Activated CD4-positive, alpha-beta T cell treated with anti-CD3 and anti-CD28 coated beads, Interleukin-2, amount 50 U/mL, for 48 hours (primary cell): Measurements from ENCODE around the gene KCNT1.

ENCODE experiments used
- DNase-seq, 2 experiments: peaks; one replicate each; pipeline ENCODE4 v3.0.0-alpha.2; 2020

The KCNT1 gene

DNA sequence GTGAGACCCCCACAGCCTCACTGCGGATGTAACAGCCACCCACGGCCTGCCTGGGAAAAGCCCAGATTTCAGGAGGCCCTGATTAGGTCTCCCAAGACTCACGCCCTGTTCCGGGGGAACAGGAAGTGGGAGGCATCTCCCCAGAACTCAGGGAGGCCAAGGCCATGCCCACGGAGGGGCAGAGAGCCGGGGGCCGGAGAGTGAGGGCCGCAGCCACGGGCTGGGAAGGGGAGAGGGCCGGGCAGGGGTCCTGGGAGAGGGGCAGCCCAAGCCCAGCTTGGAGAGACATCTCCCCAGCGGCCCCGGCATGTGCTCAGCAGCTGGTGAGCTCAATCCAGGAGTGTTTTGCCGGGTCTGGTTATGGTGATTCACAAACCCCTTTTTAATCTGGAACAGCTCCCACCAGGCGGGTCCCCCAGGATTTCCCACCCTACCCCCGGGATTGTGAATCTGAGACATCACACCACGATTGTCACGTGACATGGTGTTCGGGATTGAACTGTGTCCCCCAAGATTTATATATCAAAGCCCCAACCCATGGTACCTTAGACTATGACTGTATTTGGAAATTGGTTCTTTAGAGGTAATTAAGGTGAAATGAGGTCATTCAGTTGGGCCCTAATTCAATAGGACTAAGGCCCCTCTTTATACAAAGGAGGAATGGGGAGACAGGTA, 26.6 kb downstream of the KCNT1 start:
- DNase-seq = no peak

DNA sequence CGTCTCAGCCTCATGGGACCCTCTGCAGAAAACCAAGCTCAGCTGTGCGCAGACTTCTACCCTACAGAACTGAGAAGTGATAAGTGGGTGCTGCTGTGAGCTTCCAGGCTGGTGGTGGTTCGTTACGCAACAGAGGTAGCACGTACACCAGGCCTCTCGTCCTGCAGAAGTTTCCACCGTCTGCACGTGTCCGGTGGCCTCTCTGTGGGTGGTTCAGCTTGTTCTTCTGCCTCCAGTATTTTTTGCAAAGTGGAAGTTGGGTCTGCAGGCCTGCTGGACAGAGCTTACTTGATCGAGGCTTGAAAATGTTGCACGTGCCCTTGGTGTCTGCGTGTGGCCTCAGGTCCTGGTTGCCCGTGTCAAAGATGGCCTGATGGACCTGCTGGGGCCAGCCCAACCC, 27.5 kb downstream of the KCNT1 start:
- no peak for DNase-seq

GRCh38 chr9:135731454-135731853, 29.5 kb downstream of the KCNT1 start:
- DNase-seq = no peak

- DNase-seq = no peak
Observed at GRCh38 chr9:135732569-135733257, 30.7 kb downstream of the KCNT1 start.

GRCh38 chr9:135734616-135735144, 32.7 kb downstream of the KCNT1 start:
- DNase-seq = no peak

DNA sequence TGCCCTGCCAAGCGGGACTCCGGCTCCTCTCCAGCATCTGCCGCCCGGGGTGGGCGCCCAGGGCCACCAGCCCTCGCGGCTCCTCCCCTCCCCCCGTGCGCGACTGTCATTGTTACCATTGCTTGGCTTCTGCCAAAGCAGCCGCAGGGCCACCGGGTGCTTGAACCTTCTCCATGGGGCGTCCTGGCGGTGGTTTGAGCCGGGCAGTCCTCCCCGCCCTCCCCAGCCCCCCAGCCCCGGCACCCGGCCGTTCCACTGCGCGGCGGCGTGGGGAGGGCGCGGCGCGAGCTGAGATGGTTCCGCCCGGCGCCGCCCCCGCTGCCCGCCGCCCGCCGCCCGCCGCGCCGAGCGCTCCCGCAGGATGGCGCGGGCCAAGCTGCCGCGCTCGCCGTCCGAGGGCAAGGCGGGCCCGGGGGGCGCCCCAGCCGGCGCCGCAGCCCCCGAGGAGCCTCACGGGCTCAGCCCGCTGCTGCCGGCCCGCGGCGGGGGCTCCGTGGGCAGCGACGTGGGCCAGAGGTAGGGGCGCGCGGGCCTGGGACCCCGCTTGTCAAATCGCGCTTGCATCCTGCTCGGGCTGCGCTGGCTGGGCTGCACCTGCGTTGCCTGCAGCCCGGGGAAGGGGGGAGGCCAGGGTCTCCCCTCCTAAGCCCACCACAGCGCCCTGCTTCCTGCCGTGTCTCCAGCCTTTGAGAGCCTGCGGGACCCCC, 34.4 kb downstream of the KCNT1 start:
- DNase-seq = no peak

GRCh38 chr9:135736979-135737839, 35.2 kb downstream of the KCNT1 start:
- no peak for DNase-seq

- DNase-seq = no peak
Observed at GRCh38 chr9:135737840-135738521, 36.0 kb downstream of the KCNT1 start.

DNA sequence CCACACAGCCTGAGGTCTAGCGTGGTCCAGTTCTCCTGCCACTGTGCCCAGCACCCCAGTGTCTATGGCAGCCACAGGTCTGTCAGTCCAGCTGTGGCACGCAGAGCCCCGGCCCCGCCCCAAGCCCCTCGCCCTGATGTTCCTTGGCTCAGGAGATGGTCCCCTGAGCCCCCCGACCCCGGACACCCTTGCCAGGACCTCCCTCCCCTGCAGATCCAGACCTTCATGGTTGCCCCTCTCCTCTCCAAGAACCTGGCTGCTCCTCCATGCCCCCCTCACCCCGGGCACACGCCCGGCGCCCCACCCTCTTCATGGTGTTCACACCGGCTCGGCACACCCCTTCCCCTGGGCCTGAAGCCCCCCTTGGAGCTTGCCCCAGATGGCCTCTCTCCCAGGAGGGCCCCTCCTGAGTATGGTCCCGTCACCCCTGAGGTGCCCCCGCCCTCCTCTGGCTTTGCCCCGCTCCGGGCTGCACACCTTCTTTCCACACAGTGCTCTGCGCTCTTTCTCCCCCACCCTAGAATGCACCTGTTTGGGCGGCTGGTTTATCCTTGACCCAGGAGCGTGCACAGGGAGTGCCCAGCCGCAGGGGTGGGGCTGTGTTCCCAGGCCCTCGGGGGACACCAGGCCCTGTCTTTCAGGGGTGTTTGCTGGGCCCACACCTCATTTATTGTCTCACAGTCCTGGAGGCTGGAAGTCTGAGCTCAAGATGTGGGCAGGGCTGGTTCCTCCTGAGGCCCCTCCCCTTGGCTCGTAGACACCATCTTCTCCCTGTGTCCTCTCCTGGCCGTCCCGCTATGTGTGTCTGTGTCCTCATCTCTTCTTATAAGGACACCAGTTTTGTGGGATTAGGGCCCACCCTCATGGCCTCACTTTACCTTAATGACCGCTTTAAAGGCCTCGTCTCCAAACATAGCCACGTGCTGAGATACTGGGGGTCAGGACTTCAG, 37.6 kb downstream of the KCNT1 start:
- no peak for DNase-seq

GRCh38 chr9:135741276-135742219, 39.6 kb downstream of the KCNT1 start:
- no peak for DNase-seq

GRCh38 chr9:135743021-135743420, 41.0 kb downstream of the KCNT1 start:
- no peak for DNase-seq

DNA sequence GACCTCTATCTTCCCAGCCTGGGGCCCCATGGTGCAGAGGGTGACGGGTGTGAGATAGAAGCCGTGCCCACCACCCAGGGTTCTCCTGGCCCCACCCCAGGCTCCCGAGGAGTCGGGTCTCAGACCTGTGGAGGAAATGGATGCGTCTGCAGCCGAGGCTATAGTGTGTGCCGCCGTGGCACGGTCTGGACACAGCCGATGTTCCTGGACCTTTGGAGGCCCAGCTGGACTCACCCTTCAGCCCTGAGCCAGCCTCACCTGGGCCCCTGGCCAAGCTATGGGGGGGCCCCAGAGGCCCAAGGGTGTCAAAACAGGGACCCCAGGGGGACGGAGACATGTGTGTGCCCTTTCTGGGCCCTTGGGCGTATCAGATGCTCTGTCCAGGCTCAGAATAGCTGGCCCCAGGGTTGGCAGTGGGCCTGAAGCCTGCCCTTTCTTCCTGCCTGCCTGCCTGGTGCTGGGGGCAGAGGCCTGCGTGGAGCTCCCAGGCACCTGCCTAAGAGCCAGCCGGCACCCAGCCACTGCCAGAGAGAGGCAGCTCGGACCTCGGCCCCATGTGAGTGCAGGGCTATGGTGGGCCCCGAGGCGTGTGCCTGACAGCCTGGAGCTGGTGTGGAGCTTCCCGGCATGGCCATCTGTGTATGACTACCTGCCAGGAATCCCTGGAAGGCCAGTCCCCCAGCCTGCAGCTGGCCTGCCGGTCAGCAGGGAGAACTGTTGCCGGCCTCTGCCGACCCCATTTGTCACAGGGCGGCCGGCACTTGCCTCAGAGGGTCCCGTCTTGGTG, 41.8 kb downstream of the KCNT1 start:
- DNase-seq = no peak

- DNase-seq = no peak
Observed at GRCh38 chr9:135744333-135745070, 42.5 kb downstream of the KCNT1 start.

GRCh38 chr9:135745189-135745588, 43.2 kb downstream of the KCNT1 start:
- DNase-seq = no peak

DNA sequence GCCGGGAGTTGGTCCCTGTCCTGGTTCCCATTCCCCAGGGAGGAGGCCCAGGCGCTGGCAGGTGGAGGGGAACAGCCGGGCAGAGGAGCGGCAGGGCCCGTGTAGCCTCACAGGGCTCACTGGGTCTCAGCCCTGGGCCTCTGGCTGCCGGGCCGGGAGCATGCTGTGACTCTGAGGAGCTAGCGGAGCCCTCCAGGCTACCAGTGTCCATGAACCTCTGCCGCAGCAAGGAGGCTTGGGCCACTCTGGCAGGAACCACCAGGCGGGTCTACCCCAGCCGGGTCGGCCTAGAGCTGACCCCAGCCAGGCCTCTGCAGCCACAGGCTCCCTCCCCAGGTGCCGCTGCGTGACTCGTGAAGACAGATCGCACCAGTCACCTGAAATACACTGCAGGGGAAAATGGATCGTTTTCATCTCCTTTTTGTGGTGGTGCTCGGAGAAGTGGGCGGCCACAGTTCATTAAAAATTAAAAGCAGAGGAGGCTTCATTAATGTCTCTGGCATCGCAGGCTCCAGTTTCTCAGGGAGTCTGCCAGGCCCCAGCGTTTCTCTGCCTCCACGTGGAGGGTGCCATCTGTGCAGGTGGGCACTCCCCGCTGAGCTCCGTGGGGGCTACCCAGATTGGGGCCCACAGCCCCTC, 43.8 kb downstream of the KCNT1 start:
- DNase-seq = no peak

DNA sequence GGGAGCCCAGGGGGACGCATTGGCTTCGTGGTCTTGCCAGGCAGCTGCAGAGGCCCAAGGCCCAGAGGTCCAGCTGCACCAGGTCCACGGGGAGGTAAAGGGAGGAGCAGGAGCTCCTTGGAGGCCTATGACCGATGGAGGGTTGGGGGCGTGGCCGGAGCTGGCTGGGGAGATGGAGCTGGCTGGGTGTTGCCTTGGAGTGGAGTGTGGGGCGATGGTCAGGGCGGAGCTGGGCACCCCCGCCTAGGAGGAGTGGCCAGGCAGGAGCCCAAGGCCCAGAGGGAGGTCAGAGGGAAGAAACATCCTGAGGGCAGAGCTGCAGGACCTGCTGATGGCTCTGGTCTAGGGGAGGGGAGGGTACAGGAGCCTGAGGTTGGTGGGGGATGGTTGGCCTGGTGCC, 44.6 kb downstream of the KCNT1 start:
- DNase-seq = no peak

DNA sequence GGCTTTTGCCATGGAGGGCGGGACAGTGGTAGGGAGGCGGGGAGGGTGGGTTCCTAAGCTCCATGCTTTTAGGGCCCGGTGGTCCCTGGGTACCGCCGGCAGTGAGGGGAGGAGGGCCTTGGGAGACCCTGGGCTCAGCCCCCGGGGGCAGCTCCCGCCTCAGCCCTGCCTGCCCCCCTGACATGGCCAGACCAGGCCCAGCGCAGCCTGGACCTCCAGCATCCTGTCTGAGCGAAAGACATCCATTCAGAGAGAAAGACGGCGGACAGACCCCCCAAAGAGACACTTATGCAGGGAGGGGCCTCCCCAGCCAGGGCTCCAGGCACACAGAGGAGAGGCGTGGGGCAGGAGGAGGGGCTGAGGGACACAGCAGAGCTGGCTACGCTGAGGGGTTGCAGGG, 45.3 kb downstream of the KCNT1 start:
- no peak for DNase-seq

DNA sequence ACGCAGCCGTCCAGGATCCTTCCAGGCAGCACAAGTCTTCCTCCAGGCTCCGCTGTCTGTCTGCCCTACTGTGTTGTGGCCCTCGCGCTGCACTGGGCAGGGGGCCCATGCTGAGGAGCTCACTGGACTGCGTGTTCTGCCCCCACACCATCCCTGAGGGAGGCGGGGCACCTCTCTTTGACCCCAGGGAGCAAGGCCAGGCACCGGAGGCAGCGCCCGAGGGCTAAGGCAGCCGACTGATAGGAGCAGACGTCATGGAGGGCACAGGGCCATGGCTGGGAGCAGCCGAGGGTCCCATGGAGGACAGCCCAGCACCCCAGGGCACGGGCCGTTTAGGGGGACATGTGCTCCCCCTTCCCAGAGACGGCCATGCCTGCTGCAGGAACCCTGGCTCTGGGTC, 46.7 kb downstream of the KCNT1 start:
- no peak for DNase-seq
